ENCODE data around the gene RYR2.
"Not testable (repeated sequence)": the region's sequence is repeated elsewhere in the genome, so short reads cannot be mapped to it uniquely, and the experiment has no call there.

The RYR2 gene

DNA sequence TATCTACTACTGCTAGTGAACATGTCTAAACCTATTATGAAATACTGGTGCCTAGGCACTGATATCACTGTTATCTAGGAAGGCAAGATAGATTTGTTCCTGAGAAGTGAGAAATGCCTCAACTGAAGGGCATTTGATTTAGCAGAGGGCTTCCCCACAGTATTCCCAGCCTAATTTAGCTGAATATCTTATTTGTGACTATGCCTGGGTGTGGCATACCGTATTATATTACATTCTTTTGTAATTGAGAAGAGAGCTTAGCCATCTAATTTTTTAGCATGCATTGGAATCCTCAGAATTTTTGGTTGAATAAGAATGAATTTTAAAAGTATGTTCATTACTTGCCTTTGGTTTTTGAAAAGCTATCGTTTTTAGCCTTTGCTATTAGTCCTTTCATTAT is 749.6 kb downstream of the RYR2 start:
- no peak for DNase-seq (ENCODE audit: low read depth)

DNA sequence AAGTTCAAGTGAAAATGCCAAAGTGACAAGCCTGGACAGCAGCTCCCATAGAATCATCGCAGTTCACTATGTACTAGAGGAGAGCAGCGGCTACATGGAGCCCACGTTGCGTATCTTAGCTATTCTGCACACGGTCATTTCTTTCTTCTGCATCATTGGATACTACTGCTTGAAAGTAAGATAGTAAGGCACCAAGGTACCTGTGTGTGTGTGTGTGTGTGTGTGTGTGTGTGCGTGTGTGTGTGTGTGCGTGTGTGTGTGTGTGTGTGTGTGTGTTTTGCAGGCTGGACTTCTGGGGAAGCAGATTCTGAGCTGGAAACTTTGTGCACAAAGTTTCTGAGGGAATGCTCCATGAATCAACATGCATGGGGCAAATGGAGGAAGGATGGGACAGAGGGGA is 750.2 kb downstream of the RYR2 start:
- no peak for DNase-seq (ENCODE audit: low read depth)

DNA sequence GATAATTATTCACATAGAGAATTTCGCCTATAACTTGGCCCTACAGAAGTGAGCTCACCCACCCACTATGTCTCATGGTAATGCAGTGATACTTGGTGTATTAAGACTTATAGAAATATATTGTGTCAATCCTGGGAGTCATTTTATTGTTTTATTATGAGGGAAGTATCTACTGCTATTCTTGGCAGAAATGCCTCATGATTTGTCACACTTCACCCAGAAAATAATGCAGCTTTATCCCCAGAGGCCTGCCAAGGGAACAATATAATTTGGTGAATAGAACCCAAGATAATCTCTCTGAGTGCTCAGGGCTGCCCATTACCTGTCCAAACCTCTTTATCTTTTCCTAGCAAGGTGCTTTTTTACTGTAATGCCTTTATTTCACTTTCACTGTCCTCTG is 750.7 kb downstream of the RYR2 start:
- no peak for DNase-seq (ENCODE audit: low read depth)

DNA sequence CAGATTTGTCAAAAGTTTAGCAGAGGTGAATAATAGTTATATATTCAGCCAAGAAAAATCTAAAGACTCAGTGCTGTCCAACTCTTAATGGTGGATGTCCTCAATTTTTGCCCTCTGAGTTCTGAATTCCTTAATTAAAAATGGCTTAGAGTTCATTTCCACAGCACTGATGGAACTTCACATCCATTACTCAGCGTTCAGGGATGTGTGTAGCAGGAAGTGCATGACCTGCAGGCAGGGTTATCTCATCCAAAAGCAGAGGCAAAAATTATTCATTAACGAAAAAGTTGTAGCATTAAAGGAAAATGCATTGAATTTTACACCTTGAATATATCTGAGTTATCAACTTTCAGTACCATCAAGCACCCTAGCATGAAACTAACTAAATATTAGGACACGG is 752.1 kb downstream of the RYR2 start:
- DNase-seq (ENCODE audit: low read depth), result no peak

DNA sequence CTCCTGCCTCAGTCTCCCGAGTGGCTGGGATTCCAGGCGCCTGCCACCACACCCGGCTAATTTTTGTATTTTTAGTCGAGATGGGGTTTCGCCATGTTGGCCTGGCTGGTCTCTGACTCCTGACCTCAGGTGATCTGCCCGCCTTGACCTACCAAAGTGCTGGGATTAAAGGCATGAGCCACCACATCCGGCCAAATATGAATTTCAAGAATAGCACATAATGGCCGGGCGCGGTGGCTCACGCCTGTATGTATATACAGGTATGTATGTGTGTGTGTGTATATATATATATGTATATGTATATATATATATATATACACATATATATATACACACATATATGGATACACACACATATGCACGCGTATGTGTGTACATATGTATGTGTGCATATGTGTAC is 753.6 kb downstream of the RYR2 start:
- DNase-seq (ENCODE audit: low read depth), result no peak

DNA sequence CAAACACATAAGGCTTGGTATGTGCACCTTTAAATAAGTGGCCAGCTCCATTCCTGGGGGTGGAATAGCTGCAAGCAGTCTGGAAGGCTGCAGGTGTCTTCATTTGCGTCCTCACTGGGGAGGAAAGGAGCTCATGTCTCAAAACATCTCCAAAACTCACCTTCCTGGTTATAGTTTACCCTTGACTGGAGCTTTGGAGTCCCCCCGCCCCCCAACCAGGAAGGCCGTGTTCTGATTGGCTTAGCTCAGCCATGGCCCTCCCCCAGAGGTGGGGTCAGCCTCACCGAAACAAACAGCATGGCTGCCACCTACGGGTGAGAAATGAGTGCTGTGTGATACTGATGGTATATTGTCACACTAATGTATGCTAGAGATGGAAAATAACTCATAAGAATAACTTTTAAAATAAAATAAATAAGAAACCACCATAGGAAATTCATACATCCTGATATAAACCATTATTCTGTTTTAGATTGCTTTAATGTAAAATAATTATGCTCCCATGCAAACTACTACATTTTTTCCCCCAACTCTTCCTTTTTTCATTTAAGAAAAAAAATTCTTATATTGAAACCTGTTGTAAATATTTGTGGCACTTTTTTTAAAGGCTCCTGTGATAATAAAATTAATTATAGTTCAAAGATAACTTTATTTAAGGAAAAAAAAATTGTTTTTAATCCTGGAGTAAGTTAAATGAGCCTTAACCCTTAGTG is 757.9 kb downstream of the RYR2 start:
- DNase-seq (ENCODE audit: low read depth), result no peak

DNA sequence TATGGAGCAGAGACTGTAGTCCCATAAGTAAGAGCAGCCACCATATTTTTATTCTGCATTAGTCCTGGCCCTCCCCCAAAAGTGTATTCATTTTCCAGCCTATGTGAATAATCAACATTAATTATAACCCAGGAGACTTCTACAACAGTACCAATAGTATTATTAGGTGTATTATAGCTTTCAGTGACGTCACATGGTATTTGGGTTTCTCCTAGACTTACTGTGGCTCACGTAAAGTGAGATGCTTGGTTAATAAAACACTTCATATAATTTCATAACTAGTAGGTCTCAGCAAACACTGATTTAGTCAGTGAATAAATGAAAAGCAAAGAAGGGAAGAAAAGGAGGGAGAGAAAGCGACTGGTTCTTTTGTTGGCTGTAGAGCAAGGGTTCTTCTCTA is 762.5 kb downstream of the RYR2 start:
- DNase-seq (ENCODE audit: low read depth), result no peak

DNA sequence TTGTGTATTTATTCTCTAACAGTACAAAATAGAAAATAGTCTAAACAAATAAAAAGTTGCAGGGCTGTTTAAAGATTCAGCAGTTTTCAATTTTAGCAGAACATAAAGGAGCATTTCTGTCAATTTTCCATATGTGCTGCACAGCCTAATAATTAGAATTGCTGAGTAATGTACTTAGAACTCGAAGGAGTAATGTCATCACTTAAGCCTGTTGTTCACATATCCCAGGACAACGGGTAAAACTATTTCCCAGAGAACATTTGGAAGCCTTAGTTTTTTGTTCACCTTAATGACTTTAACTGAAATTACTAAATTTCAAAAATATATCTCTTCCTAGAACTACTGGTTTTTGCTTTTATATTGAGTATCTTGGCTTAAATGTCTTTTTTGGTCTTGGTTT is 767.1 kb downstream of the RYR2 start:
- DNase-seq (ENCODE audit: low read depth), result no peak

DNA sequence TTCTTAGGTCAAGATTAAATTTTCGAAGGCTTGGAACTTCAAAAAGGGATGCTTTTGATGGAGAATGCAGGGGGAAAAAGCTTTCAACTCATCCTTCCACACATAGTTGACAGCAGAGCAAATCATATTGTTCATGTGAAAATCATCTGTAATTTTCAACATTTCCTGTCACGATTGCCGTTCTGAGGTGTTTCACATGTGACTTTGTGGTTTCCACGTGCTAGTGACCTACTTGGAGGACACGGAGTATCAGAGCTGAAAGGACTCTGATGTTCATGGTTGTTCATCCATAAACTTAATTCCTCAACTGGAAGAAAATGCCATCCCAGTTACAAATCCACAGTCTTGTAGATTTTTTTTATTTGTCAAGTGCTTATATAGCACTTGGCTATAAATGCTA is 769.6 kb downstream of the RYR2 start:
- no peak for DNase-seq (ENCODE audit: low read depth)

DNA sequence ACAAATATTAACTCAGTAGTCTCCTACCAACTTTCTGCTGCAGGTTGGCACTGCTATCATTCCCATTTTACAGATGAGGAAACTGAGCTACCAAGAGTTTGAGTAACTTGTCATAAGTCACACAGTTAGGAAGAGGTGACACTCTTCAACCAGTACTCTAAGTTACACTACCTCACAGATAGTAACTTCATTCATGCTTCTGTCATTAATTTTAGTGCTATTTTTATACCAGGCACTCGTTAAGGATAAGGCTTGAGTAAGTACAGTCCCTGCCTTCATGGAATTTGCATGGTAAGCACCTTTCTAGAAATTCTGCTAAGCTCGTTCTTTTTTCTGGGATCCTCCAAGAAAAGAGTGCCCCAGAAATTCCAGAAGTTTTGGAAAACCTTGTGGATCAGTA is 770.1 kb downstream of the RYR2 start:
- no peak for DNase-seq (ENCODE audit: low read depth)

DNA sequence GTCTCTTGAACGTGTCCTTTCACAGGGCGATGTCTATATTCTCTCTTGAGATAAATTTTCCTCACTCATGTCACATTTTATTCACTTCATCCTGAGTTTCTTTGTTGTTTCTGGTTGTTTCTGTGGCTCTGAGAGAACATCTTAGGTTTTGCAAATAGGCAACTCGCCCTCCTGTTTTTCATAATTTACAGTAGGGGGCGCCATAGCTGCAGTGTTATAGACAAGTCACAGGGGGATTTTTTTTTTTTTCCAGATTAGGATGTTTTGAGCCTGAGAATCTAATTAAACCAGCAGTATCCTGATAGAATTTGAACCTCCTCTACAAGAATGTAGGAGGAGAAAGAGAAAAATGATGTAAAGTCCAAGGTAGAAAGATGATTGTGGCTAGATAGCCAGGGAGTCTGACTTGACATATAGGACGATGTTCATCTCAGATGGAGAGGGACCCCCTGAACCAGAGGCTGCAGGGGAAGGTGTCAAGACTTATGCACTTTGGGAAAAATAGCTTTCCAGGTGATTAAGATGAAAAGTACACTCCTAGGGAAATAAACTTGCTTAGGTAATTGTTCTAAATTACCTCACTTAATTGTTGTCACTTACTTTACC is 772.4 kb downstream of the RYR2 start:
- DNase-seq (ENCODE audit: low read depth), result no peak

DNA sequence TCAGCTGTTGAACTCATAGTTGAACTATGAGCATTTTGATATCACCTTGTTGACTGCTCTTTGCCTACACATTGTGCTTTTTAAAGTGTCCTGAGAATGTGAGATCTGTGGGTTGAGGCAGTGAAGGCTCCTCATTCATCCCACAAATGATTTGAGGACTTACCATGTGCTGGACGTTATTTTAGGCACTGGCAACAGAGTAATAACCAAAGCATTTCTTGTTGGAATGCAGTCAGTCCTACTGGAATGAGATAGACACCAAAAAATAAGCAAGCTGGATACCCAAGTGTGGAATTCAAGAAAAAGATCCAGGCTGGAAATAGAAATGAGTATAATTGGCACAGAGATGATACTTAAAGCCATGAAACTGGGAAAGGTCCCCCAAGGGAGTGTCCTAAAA is 775.3 kb downstream of the RYR2 start:
- no peak for DNase-seq (ENCODE audit: low read depth)

DNA sequence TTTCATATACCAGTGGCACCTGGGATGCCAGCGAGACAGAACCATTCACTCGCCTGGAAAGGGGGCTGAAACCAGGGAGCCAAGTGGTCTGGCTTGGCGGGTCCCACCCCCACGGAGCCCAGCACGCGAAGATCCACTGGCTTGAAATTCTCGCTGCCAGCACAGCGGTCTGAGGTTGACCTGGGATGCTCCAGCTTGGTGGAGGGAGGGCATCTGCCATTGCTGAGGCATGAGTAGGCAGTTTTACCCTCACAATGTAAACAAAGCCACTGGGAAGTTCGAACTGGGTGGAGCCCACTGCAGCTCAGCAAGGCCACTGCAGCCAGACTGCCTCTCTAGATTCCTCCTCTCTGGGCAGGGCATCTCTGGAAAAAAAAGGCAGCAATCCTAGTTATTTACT is 778.6 kb downstream of the RYR2 start:
- DNase-seq (ENCODE audit: low read depth), result not testable (repeated sequence)

DNA sequence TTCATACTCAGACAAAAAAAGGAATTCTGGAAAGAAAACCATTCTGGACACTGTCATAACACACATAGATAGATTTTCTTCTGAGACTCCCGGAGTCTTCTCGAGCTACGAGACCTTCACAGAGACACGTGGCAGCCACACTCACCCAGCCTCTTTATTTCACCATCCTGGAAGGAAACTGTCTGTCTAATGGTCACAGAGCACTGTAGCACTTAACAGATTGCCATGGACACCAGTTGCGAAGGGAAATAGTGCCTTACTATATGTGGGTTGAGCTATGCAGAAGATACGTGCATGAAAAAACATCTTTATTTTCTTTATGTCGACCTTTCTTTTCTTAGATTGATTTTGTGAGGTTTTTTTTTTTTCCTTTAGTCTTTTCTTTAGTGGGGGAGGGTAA is 790.9 kb downstream of the RYR2 start:
- DNase-seq (ENCODE audit: low read depth), result no peak

DNA sequence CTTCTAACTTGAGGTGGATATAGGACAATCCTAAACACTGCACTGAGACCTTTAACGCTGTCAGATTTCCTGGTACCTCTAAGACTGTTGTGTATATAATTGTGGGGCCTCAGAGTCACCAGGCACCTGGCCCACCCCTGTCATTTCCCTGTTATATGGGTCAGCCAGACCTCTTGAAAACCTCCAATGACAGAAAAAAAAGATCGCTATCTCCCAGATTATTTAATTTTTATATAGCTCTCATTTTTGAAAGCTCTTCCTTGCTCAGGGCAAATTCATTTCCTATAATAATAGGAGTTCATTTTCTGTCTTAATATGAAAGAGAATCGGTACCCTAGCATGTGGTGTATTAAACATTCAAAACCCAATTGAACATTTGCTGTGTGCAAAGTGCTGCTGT is 792.1 kb downstream of the RYR2 start:
- DNase-seq (ENCODE audit: low read depth), result no peak

DNA sequence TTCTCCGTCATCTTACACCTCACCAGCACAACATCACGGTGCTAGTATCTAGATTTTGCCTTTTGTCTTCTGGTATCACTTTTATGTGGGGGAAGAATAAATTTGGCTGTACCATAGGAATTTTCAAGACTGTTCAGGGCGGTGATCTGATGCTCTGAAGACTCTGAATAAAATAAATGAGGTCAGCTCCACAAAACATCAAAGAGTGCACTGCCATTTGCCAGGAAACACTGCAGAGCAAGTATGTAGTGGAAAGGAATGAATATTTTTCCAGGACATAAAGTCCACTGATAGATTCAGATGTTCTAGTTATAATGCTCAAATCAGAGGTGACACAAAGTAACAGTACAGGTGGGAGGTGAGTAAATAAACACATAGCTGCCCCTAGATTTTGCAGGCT is 792.5 kb downstream of the RYR2 start:
- DNase-seq (ENCODE audit: low read depth), result no peak

DNA sequence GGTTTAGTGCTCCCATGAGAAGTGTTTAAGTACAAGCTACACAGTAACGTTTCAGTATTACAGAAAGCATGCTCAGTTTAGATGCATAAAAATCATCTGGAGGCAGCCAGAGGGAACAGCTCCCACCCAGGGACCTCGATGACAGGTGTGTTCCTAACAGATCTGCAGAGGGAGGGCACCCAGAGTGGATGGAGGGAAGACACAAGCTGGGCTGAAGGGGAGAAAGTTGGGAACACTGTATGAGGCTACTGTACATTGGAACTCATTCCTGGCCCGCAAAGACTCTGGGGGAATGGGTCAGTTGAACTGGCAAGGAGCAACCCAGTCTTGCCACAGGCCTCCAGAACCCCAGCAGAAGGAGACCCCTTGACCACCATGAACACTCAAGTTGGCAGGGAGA is 796.3 kb downstream of the RYR2 start:
- no peak for DNase-seq (ENCODE audit: low read depth)

DNA sequence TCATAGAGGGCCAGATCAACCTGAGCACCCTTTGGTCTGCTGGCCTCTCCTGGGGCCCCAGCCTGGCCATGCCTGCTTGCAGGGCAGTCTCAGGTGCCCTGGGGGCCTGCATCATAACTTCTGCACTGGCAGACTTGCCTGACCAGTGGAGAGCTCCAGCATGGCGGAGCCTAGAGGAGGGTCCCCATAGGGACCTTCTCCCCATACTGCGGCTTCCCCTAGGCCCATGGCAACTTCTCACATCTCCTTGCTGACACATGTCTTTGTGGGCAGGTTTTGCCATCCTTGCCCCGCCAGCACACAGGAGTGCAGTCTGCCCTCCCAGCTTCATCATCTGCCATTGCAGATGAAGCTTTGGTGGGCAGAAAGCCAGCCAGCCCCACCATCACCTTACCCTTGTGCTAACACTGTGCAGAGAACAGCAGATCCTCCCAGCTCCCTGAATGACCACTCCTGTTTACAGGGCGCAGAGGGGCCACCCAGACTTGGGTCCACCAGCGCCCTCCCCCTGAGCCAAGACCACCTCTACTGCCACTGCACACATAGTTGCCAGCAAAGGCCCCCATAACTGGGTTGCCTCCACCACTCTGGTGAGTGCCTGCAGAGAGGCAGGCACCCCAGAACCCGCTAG is 797.0 kb downstream of the RYR2 start:
- no peak for DNase-seq (ENCODE audit: low read depth)

DNA sequence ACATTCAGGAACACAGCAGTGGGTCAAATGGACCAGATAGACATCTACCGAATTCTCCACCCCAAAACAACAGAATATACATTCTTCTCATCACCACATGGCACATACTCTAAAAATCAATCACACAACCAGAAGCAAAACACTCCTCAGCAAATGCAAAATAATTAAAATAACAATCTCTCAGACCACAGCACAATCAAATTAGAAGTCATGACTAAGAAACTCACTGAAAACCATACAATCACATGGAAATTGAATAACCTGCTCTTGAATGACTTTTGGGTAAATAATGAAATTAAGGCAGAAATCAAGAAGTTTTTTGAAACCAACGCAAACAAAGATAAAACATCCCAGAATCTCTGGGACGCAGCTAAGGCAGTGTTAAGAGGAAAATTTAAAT is 799.5 kb downstream of the RYR2 start:
- DNase-seq (ENCODE audit: low read depth), result no peak

DNA sequence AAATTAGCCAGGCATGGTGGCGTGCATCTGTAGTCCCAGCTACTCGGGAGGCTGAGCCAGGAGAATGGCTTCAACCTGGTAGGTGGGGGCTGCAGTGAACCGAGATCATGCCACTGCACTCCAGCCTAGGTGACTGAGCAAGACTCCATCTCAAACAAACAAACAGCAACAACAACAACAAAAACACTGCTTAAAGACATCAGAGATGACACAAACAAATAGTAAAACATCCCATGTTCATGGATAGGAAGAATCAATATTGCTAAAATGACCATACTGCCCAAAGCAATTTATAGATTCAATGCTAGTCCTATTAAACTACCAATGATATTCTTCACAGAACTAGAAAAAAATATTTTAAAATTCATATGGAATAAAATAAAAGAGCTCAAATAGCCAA is 801.5 kb downstream of the RYR2 start:
- DNase-seq (ENCODE audit: low read depth), result not testable (repeated sequence)

DNA sequence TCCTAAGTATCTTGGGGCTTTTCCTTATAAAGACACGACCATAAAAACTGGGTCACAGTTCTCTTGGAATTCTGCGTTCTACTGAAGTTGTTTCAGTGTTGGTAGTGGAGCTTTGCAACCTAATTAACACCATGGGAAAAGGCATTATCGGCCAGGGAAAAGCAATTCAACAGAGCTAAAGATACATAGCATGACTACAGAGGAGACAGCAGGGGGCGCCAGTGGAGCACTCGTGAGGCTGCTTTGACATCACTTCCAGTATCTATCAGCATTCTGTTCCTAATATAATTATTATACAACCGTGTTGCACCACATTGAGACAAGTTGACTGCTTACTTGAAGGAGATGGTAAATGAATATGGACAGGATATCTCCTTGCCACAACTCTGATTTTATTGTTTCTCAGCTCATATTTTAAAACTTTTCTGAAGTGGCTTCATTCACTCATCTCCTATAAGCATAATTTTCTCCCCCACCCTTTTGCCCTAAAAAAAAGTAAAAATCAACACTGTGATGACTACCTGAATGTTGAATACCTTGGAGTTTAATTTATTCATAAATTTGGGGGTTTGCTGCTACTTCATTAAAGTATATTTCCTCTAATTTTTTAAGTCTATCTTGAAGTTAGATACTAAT is 809.3 kb downstream of the RYR2 start:
- DNase-seq (ENCODE audit: low read depth), result no peak

DNA sequence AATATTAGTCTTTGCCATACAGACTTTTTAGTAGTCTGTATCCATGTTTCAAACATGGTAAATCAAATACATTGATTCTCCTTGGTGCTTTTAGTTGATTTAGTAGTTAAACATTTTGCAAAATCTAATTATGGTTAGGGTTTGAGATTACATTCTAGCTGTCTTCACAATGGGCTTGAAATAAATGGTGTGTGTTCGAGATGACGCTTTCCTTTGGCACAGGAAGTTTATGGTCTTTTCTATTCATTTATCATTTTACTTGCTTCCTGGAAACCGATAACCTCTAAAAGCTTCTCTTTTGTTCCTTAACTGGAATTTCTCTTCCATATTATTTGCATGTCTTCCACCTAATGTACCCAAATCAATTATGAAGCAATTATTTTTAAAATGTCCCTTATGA is 810.4 kb downstream of the RYR2 start:
- no peak for DNase-seq (ENCODE audit: low read depth)

DNA sequence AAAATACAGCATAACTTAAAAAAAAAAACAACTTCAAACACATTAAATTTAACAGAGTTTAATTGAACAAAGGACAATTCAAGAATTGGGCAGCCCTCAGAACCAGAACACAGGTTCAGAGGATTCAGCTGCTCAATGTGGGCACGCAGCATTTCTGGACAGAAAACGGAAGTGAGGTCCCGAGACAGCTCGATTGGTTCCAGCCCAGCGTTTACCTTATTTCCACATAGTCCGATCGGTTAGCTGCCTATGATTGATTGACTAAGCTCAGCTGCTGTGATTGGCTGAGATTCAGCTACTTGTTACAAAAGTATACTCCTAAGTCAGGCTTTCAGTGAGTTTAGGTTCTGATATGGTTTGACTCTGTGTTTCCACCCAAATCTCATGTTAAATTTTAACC is 815.5 kb downstream of the RYR2 start:
- DNase-seq (ENCODE audit: low read depth), result no peak
